IMR-90 (cell line): ENCODE data around the gene GGT5. TPM values are rescaled to one million over a fixed set of nuclear protein-coding genes. Genes with fewer than 3 reads are reported as not detected.
"Not testable (repeated sequence)": the region's sequence is repeated elsewhere in the genome, so short reads cannot be mapped to it uniquely, and the experiment has no call there.

Source experiments
- ATAC-seq: fragments of 200-7000 bp; cut with Tn5 transposase; 2 replicates; pipeline ENCODE4 v1.9.1; 2020; ENCODE audit warnings: low read depth, mild to moderate bottlenecking, moderate library complexity
- BruUV-seq: library from RNA; stranded (reverse); fragments of 400-500 nt; replicated peaks from 2 replicates; lab custom pipeline; 2021; lab: Mats Ljungman, UMichigan
- CTCF ChIA-PET: fragments of 300-600 bp; formaldehyde crosslinking; extraction: SDS; loops from one replicate; lab custom pipeline; 2021; ENCODE audit warnings: antibody characterized with exemption; lab: Yijun Ruan, JAX
- POLR2A ChIA-PET: fragments of 300-600 bp; sonication (Branson Sonifier 250); formaldehyde crosslinking; loops from one replicate; lab custom pipeline; 2022; ENCODE audit warnings: antibody characterized with exemption; ENCODE audit not compliant: unreplicated experiment; lab: Charles Lee
- DNase-seq: peaks from one replicate; pipeline ENCODE4 v3.0.0; 2013
- H2AFZ ChIP-seq: replicated peaks from 2 replicates; pipeline ENCODE3; 2013; ENCODE audit warnings: low read length, mild to moderate bottlenecking; ENCODE audit not compliant: poor library complexity
- H2AK5ac ChIP-seq: 2 replicates; pipeline ENCODE4 v1.6.1; 2013; ENCODE audit warnings: low read depth, low read length, inconsistent platforms
- H2AK9ac ChIP-seq: replicated peaks from 2 replicates; pipeline ENCODE3; 2013; ENCODE audit warnings: mild to moderate bottlenecking, low read depth, low read length, moderate library complexity; ENCODE audit not compliant: poor library complexity
- H2BK120ac ChIP-seq: 2 replicates; pipeline ENCODE4 v1.6.1; 2013; ENCODE audit warnings: low read depth, low read length, inconsistent platforms
- H2BK15ac ChIP-seq: 3 replicates; pipeline ENCODE4 v1.6.1; 2013; ENCODE audit warnings: low read depth, low read length, inconsistent platforms
- H2BK20ac ChIP-seq: 2 replicates; pipeline ENCODE4 v1.6.1; 2013; ENCODE audit warnings: low read depth, mild to moderate bottlenecking, inconsistent platforms, low read length, moderate library complexity
- H2BK5ac ChIP-seq: 2 replicates; pipeline ENCODE4 v1.6.1; 2013; ENCODE audit warnings: mild to moderate bottlenecking, low read depth, low read length, inconsistent platforms; ENCODE audit not compliant: poor library complexity, severe bottlenecking
- H3K14ac ChIP-seq: replicated peaks from 2 replicates; pipeline ENCODE4 v1.6.1; 2013; ENCODE audit warnings: low read depth, low read length, inconsistent platforms
- H3K18ac ChIP-seq: 2 replicates; pipeline ENCODE4 v1.6.1; 2013; ENCODE audit warnings: low read depth, low read length, control low read depth
- H3K23ac ChIP-seq: 2 replicates; pipeline ENCODE4 v1.6.1; 2013; ENCODE audit warnings: low read depth, low read length, inconsistent platforms
- H3K27ac ChIP-seq: 2 replicates; pipeline ENCODE4 v1.5.1; 2013; ENCODE audit warnings: mild to moderate bottlenecking, control low read depth, low read length; ENCODE audit not compliant: insufficient read depth
- H3K27me3 ChIP-seq: 2 replicates; pipeline ENCODE4 v1.6.1; 2013; ENCODE audit warnings: low read length; ENCODE audit not compliant: control insufficient read depth, insufficient read depth
- H3K36me3 ChIP-seq: 2 replicates; pipeline ENCODE4 v1.6.1; 2013; ENCODE audit warnings: low read length, mixed read lengths; ENCODE audit not compliant: control insufficient read depth, insufficient read depth
- H3K4ac ChIP-seq: 2 replicates; pipeline ENCODE4 v1.6.1; 2013; ENCODE audit warnings: low read depth, low read length, inconsistent platforms
- H3K4me1 ChIP-seq: 2 replicates; pipeline ENCODE4 v1.6.1; 2013; ENCODE audit warnings: low read length, mixed read lengths; ENCODE audit not compliant: control insufficient read depth, insufficient read depth
- H3K4me2 ChIP-seq: 2 replicates; pipeline ENCODE4 v1.6.1; 2013; ENCODE audit warnings: low read depth, mild to moderate bottlenecking, control low read depth, low read length, moderate library complexity
- H3K4me3 ChIP-seq: 2 replicates; pipeline ENCODE4 v1.5.1; 2013; ENCODE audit warnings: low read depth, mild to moderate bottlenecking, control low read depth, low read length, moderate library complexity; ENCODE audit not compliant: insufficient read depth
- H3K56ac ChIP-seq: 2 replicates; pipeline ENCODE4 v1.6.1; 2013; ENCODE audit warnings: low read length, inconsistent platforms; ENCODE audit not compliant: insufficient read depth; ENCODE audit errors: extremely low read depth
- H3K79me1 ChIP-seq, 2 experiments: 2 replicates each; pipeline ENCODE4 v1.6.1; 2013; ENCODE audit warnings: low read length in 2 of 2, inconsistent platforms in 1 of 2, low read depth in 1 of 2
- H3K9ac ChIP-seq: 2 replicates; pipeline ENCODE4 v1.6.1; 2013; ENCODE audit warnings: low read depth, low read length, control low read depth
- H3K9me1 ChIP-seq: 2 replicates; pipeline ENCODE4 v1.6.1; 2013; ENCODE audit warnings: low read length, inconsistent platforms; ENCODE audit not compliant: insufficient read depth
- H3K9me3 ChIP-seq: 2 replicates; pipeline ENCODE4 v1.6.1; 2013; ENCODE audit warnings: low read length; ENCODE audit not compliant: control insufficient read depth, insufficient read depth
- H4K20me1 ChIP-seq: 2 replicates; pipeline ENCODE4 v1.6.1; 2013; ENCODE audit warnings: low read length, inconsistent platforms; ENCODE audit not compliant: insufficient read depth
- H4K5ac ChIP-seq: 2 replicates; pipeline ENCODE4 v1.6.1; 2013; ENCODE audit warnings: mild to moderate bottlenecking, low read depth, low read length, control low read depth
- H4K8ac ChIP-seq, 2 experiments: 2 replicates each; pipeline ENCODE4 v1.6.1; 2013; ENCODE audit warnings: low read depth in 2 of 2, low read length in 2 of 2, control low read depth in 1 of 2, inconsistent platforms in 1 of 2
- H4K91ac ChIP-seq: 2 replicates; pipeline ENCODE4 v1.6.1; 2013; ENCODE audit warnings: low read depth, low read length, inconsistent platforms; ENCODE audit not compliant: insufficient read depth
- WGBS, 2 experiments: methylation state at CpG; one replicate each; pipeline versions ENCODE4 v1.1.5 to v1.1.7; 2013; ENCODE audit warnings: missing lambda C conversion rate in 2 of 2; ENCODE audit not compliant: insufficient read length in 1 of 2; ENCODE audit errors: extremely low coverage in 2 of 2; 5-methylcytosine and 5-hydroxymethylcytosine counted together
- dilution Hi-C: fragments of 300-500 bp; cut with HindIII; formaldehyde crosslinking; loops from one replicate; pipeline ENCODE4 v1.14.3; 2018; ENCODE audit warnings: low sequenced_read_pairs; ENCODE audit not compliant: unreplicated experiment
- in situ Hi-C: fragments of 300-500 bp; cut with MboI; formaldehyde crosslinking; loops from 3 replicates; pipeline ENCODE4 v1.14.3; 2019; ENCODE audit warnings: low sequenced_read_pairs, inconsistent platforms, mixed read lengths
- intact Hi-C: fragments of 100-400 bp; cut with micrococcal nuclease; formaldehyde crosslinking; loops from 2 replicates; pipeline ENCODE4 v1.10.0; 2022
- polyA plus RNA-seq, 3 experiments: library from polyadenylated mRNA; depleted of rRNA; stranded (reverse); fragments of >200 nt; gene quantifications; 2 replicates each; pipeline ENCODE4 v1.2.3, GENCODE V29; 2012; ENCODE audit warnings: low replicate concordance in 1 of 3
- total RNA-seq: library from RNA; depleted of rRNA; stranded (reverse); fragments of >200 nt; gene quantifications from 2 replicates; pipeline ENCODE4 v1.2.3, GENCODE V29; 2012

GGT5 gene
- total and polyA plus RNA-seq, 2 of the 4 experiments (the other 2 are of a cell fraction): 0.18 to 5.8 TPM

- H2AK5ac ChIP-seq, H2AK9ac ChIP-seq, H2BK5ac ChIP-seq, H3K9ac ChIP-seq, H3K23ac ChIP-seq, BruUV-seq, intact Hi-C loops, H3K56ac ChIP-seq, H3K14ac ChIP-seq, H2BK120ac ChIP-seq, H2BK15ac ChIP-seq, H3K27me3 ChIP-seq, H4K5ac ChIP-seq, H3K79me1 ChIP-seq, H4K20me1 ChIP-seq, H3K27ac ChIP-seq, H3K18ac ChIP-seq, H3K4me3 ChIP-seq, H3K4me1 ChIP-seq, DNase-seq, H3K36me3 ChIP-seq, CTCF ChIA-PET, H2BK20ac ChIP-seq, H3K9me1 ChIP-seq, in situ Hi-C loops, H3K4me2 ChIP-seq, dilution Hi-C loops, H3K9me3 ChIP-seq, POLR2A ChIA-PET, H4K91ac ChIP-seq, H2AFZ ChIP-seq, H3K4ac ChIP-seq, H4K8ac ChIP-seq, ATAC-seq: not testable (repeated sequence)
- WGBS, 2 experiments: no CpG with 5 or more reads among the region's 28 CpGs
Observed at GRCh38 chr22:24251286-24251685, 6.4 kb upstream of the GGT5 start.

GRCh38 chr22:24249413-24249812 lies 4.5 kb upstream of the GGT5 start:
- H3K9me1 ChIP-seq, H3K36me3 ChIP-seq, in situ Hi-C loops, H3K27ac ChIP-seq, H3K9me3 ChIP-seq, H3K4me3 ChIP-seq, CTCF ChIA-PET, POLR2A ChIA-PET, H2BK20ac ChIP-seq, DNase-seq, H2BK5ac ChIP-seq, H3K4me2 ChIP-seq, dilution Hi-C loops, H3K23ac ChIP-seq, H2BK120ac ChIP-seq, H2AK5ac ChIP-seq, BruUV-seq, H3K27me3 ChIP-seq, H2AFZ ChIP-seq, H3K18ac ChIP-seq, ATAC-seq, H4K20me1 ChIP-seq, H2AK9ac ChIP-seq, H3K14ac ChIP-seq, H3K9ac ChIP-seq, H4K5ac ChIP-seq, H2BK15ac ChIP-seq, H4K8ac ChIP-seq, H3K56ac ChIP-seq, H4K91ac ChIP-seq, H3K4ac ChIP-seq: not testable (repeated sequence)
- peaks cover 21% of the 10 kb centered on the region for H3K4me1 ChIP-seq
- no CpG with 5 or more reads among the region's 8 CpGs for WGBS, 2 experiments
- intact Hi-C loops: loop anchor here (5.0 to 10.0 kb wide), 2 partner anchors 42 to 265 kb away; partner anchors contain the start of gene GSTT2
- H3K79me1 ChIP-seq: peaks cover 0 to 11% of the 10 kb centered on the region in 2 experiments; a peak in 1 of 4 replicates
